Lower leg skin (tissue), 3 donors: ENCODE data around the gene NRXN2.

Source experiments
- POLR2A ChIP-seq, 2 donors: fragments of 450-650 bp; IDR thresholded peaks; one replicate each; pipeline ENCODE4 v1.6.1; 2016 to 2017; ENCODE audit warnings: antibody characterized with exemption in 2 of 2, mild to moderate bottlenecking in 1 of 2, moderate library complexity in 1 of 2
- TF ChIP-seq, protein P1 (sequence below), 3 donors: fragments of 450-650 bp; IDR thresholded peaks; one replicate each; pipeline ENCODE4 v1.5.1; 2016; ENCODE audit warnings: antibody characterized with exemption in 3 of 3, mild to moderate bottlenecking in 3 of 3, moderate library complexity in 2 of 3

DNA sequence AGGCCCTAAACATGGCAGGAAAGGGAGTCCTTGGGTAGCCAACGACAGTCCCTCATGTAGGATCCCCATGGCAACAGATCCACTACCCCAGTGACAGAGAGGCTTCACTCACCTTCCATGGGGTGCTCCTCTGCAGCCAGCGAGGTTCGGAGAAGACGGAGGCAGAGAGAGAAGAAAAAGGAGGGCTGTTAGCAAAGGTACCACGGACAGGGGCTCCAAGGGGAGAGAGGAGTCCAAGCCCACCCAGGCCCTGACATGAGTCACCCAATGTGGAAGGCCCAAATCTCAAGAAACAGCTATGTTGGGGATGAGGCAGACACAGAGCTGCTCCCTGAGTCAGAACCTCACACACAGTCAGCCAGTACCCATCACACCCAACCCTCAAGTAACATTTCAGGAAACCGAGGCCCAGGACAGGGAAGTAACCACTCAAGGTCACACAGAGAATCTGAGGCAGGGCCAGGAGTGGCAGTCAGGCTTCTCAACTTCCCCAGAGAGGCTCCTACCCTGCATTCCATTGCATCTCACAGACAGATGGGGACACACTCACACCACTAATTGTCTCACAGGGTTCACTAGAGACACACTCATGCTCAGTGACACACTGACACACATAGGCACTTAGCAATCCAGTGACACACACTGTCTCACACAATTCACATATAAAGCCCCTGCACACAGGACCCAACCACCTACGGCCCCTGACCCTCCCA is 25.2 kb downstream of the NRXN2 start:
- TF ChIP-seq, protein P1, sequence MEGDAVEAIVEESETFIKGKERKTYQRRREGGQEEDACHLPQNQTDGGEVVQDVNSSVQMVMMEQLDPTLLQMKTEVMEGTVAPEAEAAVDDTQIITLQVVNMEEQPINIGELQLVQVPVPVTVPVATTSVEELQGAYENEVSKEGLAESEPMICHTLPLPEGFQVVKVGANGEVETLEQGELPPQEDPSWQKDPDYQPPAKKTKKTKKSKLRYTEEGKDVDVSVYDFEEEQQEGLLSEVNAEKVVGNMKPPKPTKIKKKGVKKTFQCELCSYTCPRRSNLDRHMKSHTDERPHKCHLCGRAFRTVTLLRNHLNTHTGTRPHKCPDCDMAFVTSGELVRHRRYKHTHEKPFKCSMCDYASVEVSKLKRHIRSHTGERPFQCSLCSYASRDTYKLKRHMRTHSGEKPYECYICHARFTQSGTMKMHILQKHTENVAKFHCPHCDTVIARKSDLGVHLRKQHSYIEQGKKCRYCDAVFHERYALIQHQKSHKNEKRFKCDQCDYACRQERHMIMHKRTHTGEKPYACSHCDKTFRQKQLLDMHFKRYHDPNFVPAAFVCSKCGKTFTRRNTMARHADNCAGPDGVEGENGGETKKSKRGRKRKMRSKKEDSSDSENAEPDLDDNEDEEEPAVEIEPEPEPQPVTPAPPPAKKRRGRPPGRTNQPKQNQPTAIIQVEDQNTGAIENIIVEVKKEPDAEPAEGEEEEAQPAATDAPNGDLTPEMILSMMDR (IDR thresholded peaks at IDR 0.05): no peak
- no peak for TF ChIP-seq POLR2A (IDR thresholded peaks at IDR 0.05)
